Duodenal mucosa (tissue), 2 donors: ENCODE measurements around the gene ELP6.
"Not testable (repeated sequence)": the region's sequence is repeated elsewhere in the genome, so short reads cannot be mapped to it uniquely, and the experiment has no call there.

Experiments
- H3K27ac ChIP-seq: one replicate; pipeline ENCODE4 v1.7.0; 2013; ENCODE audit warnings: low read depth, low read length
- H3K27me3 ChIP-seq, 2 donors: one replicate each; pipeline ENCODE4 v1.7.0; 2013; ENCODE audit warnings: low read length in 2 of 2, control low read depth in 1 of 2; ENCODE audit not compliant: insufficient read depth in 2 of 2, control insufficient read depth in 1 of 2
- H3K36me3 ChIP-seq, 2 donors: one replicate each; pipeline ENCODE4 v1.7.0; 2013; ENCODE audit warnings: low read length in 2 of 2, control low read depth in 1 of 2; ENCODE audit not compliant: insufficient read depth in 2 of 2, control insufficient read depth in 1 of 2
- H3K4me1 ChIP-seq, 2 donors: one replicate each; pipeline ENCODE4 v1.7.0; 2013; ENCODE audit warnings: low read length in 2 of 2, control low read depth in 1 of 2; ENCODE audit not compliant: insufficient read depth in 2 of 2, control insufficient read depth in 1 of 2
- H3K4me3 ChIP-seq, 2 donors: one replicate each; pipeline ENCODE4 v1.7.0; 2013; ENCODE audit warnings: low read length in 2 of 2, low read depth in 1 of 2
- H3K9ac ChIP-seq, 2 donors: one replicate each; pipeline ENCODE4 v1.7.0; 2013; ENCODE audit warnings: low read length in 2 of 2, low read depth in 1 of 2
- H3K9me3 ChIP-seq, 2 donors: one replicate each; pipeline ENCODE4 v1.7.0; 2013; ENCODE audit warnings: low read length in 2 of 2, control low read depth in 1 of 2; ENCODE audit not compliant: control insufficient read depth in 1 of 2

Gene ELP6

GRCh38 chr3:47485812-47486211 is 27.7 kb downstream of the ELP6 start:
- Histone ChIP-seq H3K27me3 (no peaks in the 10 kb centered on the region), H3K27ac (no peak overlapping the region), H3K4me1 (peaks cover 0 to 4% of the 10 kb centered on the region in 2 donors), H3K4me3 (no peak overlapping the region), H3K9me3 (no peaks in the 10 kb centered on the region), H3K9ac (no peak overlapping the region), H3K36me3 (no peaks in the 10 kb centered on the region)

GRCh38 chr3:47482366-47482765 is 31.1 kb downstream of the ELP6 start:
- Histone ChIP-seq H3K9ac (no peak overlapping the region), H3K9me3 (no peaks in the 10 kb centered on the region), H3K27ac (no peak overlapping the region)

DNA sequence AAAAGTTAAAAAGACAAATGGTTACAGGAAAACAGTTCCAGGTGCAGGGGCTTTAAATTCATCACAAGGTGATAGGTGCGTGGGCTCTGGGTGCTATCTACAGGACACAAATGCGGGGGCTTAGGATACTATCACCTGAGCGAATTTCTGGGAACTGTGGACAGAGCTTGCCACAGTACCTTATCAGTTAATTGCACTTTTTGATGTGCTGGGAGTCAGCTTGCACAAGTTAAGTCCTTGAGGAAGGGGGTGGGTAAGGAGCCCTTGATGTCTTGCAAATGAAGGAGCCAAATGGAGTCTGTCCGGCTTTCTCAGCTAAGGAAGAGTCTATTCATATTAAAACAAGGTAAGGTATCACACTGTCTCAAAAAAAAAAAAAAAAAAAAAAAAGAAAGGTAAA is 31.7 kb downstream of the ELP6 start:
- H3K4me3 ChIP-seq, H3K27me3 ChIP-seq, H3K9ac ChIP-seq, H3K36me3 ChIP-seq, H3K4me1 ChIP-seq, H3K27ac ChIP-seq, H3K9me3 ChIP-seq: not testable (repeated sequence)

More at GRCh38 chr3:47482366-47482765, 31.1 kb downstream of the ELP6 start:
- Histone ChIP-seq H3K4me3 (no peak overlapping the region), H3K36me3 (no peaks in the 10 kb centered on the region), H3K27me3 (no peaks in the 10 kb centered on the region), H3K4me1 (peaks cover 0 to 4% of the 10 kb centered on the region in 2 donors)

GRCh38 chr3:47480267-47480666 is 33.2 kb downstream of the ELP6 start:
- H3K4me3 ChIP-seq, H3K27me3 ChIP-seq, H3K27ac ChIP-seq, H3K36me3 ChIP-seq, H3K9me3 ChIP-seq, H3K9ac ChIP-seq: not testable (repeated sequence)
- H3K4me1 ChIP-seq, result peaks cover 4 to 14% of the 10 kb centered on the region in 2 donors

DNA sequence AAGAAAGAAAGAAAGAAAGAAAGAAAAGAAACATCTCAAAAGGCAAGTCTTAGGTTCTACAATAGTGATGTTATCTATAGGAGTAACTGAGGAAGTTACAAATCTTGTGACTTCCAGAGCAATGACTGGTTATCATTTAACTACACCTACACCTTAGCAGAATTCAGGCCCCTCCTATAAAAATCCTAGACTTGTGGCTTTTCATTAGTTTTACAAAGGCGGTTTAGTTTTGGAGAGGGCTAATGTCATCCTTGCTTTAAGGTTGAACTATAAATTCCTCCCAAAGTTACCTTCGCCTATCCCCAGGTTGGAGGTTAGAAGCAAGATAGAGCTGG is 33.7 kb downstream of the ELP6 start:
- peaks cover 8 to 14% of the 10 kb centered on the region in 2 donors for H3K4me1 ChIP-seq
- H3K27me3 ChIP-seq, result no peaks in the 10 kb centered on the region
- no peaks in the 10 kb centered on the region for H3K9me3 ChIP-seq
- no peak overlapping the region for H3K9ac ChIP-seq
- H3K4me3 ChIP-seq, result no peak overlapping the region
- H3K36me3 ChIP-seq, result no peaks in the 10 kb centered on the region
- H3K27ac ChIP-seq, result no peak overlapping the region

GRCh38 chr3:47478022-47478421 is 35.5 kb downstream of the ELP6 start:
- Histone ChIP-seq H3K27me3 (no peaks in the 10 kb centered on the region), H3K9me3 (no peaks in the 10 kb centered on the region), H3K9ac (no peak overlapping the region), H3K27ac (no peak overlapping the region), H3K4me1 (peaks cover 20 to 22% of the 10 kb centered on the region in 2 donors), H3K36me3 (no peaks in the 10 kb centered on the region), H3K4me3 (no peak overlapping the region)

GRCh38 chr3:47476644-47477199 is 36.8 kb downstream of the ELP6 start:
- peak overlapping the region in 1 of 2 donors; percentile 69 for H3K9ac ChIP-seq
- H3K27ac ChIP-seq, result no peak overlapping the region
- H3K4me3 ChIP-seq, result peak overlapping the region in 1 of 2 donors; percentile 69
- no peaks in the 10 kb centered on the region for H3K9me3 ChIP-seq
- no peaks in the 10 kb centered on the region for H3K36me3 ChIP-seq
- H3K27me3 ChIP-seq, result no peaks in the 10 kb centered on the region
- peaks cover 18 to 22% of the 10 kb centered on the region in 2 donors for H3K4me1 ChIP-seq

GRCh38 chr3:47476330-47476626 is 37.2 kb downstream of the ELP6 start:
- H3K4me1 ChIP-seq, result peaks cover 18 to 22% of the 10 kb centered on the region in 2 donors
- H3K36me3 ChIP-seq, result no peaks in the 10 kb centered on the region
- H3K9ac ChIP-seq, result peak overlapping the region; percentile 69

DNA sequence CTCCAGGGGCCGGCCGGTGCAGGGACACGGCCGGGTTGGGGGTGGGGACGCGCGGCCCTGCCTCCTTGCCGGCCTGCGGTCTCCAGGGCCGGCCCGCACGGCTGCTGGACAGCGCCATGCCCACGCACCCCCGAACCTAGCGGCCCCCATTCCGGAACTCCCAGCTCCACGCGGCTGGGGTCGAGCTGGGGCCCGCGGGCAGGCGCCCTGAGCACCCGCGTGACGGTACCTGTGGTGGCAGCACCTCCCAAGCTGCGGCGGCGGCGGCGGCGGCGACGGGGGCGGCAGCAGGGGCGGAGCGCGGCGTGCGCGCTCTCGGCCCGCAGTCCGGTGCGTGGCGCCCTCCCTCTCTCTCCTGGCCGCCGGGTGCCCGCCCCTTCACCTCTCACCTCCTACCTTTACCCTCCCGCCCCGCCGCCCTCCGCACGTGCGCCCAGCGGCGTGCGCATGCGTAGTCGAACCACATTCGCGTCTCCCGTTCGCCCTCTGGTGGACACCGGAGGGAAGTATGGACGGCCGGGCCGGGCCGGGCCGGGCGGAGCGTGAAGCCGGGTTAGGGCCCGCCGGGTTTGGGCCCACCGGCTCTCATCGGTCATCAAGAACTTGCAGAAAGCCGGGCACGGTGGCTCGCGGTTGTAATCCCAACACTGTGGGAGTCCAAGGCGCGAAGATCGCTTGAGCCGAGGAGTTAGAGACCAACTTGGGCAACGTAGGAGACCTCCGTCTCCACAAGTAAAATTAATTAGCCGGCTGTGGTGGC is 37.8 kb downstream of the ELP6 start, which contains the start of gene SCAP:
SCAP (minus strand) TSS at position 372 of the 760 bp plus-strand sequence. CDS start 32,948 bp downstream, outside the sequence.
- Histone ChIP-seq H3K27me3 (no peaks in the 10 kb centered on the region), H3K4me1 (peaks cover 18 to 22% of the 10 kb centered on the region in 2 donors), H3K36me3 (no peaks in the 10 kb centered on the region), H3K4me3 (peak within 1 kb of the TSS; percentile 89 to 90), H3K9ac (peak within 1 kb of the TSS; percentile 69 to 77), H3K27ac (peak within 1 kb of the TSS; percentile 66), H3K9me3 (no peaks in the 10 kb centered on the region)

More at GRCh38 chr3:47476330-47476626, 37.2 kb downstream of the ELP6 start:
- peak overlapping the region; percentile 69 to 90 for H3K4me3 ChIP-seq
- no peaks in the 10 kb centered on the region for H3K27me3 ChIP-seq
- H3K27ac ChIP-seq, result peak overlapping the region; percentile 63
- no peaks in the 10 kb centered on the region for H3K9me3 ChIP-seq

GRCh38 chr3:47475029-47475569 is 38.4 kb downstream of the ELP6 start:
- peak overlapping the region; percentile 66 for H3K27ac ChIP-seq
- peak overlapping the region; percentile 69 to 77 for H3K9ac ChIP-seq
- H3K4me3 ChIP-seq, result peak overlapping the region; percentile 89 to 90
- no peaks in the 10 kb centered on the region for H3K27me3 ChIP-seq
- H3K36me3 ChIP-seq, result no peaks in the 10 kb centered on the region
- no peaks in the 10 kb centered on the region for H3K9me3 ChIP-seq
- peaks cover 18 to 22% of the 10 kb centered on the region in 2 donors for H3K4me1 ChIP-seq
